Right renal cortex interstitium (tissue), 3 donors: ENCODE data around the gene C19orf73. TPM values are rescaled to one million over a fixed set of nuclear protein-coding genes. Genes with fewer than 3 reads are reported as not detected.
A peak's percentile ranks its signal among the peaks of the same experiment; 100 is the strongest.
"Not testable (repeated sequence)": the region's sequence is repeated elsewhere in the genome, so short reads cannot be mapped to it uniquely, and the experiment has no call there.

Experiments used
- DNase-seq, 3 donors: peaks; one replicate each; pipeline ENCODE4 v3.0.0-alpha.2; 2013; ENCODE audit warnings: low read depth in 3 of 3, low spot score in 2 of 3
- polyA plus RNA-seq, 3 donors: library from polyadenylated mRNA; unstranded; fragments of 120-200 nt; gene quantifications; one replicate each; pipeline ENCODE4 v1.2.1, GENCODE V29; 2013; ENCODE audit not compliant: insufficient read length in 3 of 3

The C19orf73 gene
- polyA plus RNA-seq, 3 donors: 0.39 to 0.80 (median 0.74) TPM

GRCh38 chr19:49125025-49125731 lies 6.2 kb upstream of the C19orf73 start:
- DNase-seq: no peak

GRCh38 chr19:49123285-49123684 lies 4.3 kb upstream of the C19orf73 start:
- not testable (repeated sequence) for DNase-seq

- DNase-seq: not testable (repeated sequence)
Measured at GRCh38 chr19:49121841-49122240, 2.9 kb upstream of the C19orf73 start.

- DNase-seq: no peak
Measured at GRCh38 chr19:49120868-49121267, 1.9 kb upstream of the C19orf73 start.

- DNase-seq: no peak
Measured at GRCh38 chr19:49120325-49120683, 1.4 kb upstream of the C19orf73 start.

- no peak for DNase-seq
Measured at GRCh38 chr19:49119411-49120324, 725 bp upstream of the C19orf73 start, which contains the start of gene PPFIA3. TSS of gene PPFIA3 (plus strand) at chr19:49119544. CDS start at chr19:49127874, 8,330 bp downstream.

GRCh38 chr19:49117677-49118564 lies 1.0 kb downstream of the C19orf73 start:
- no peak for DNase-seq

GRCh38 chr19:49116544-49116943 lies 2.4 kb downstream of the C19orf73 start:
- DNase-seq: no peak

- DNase-seq: peak in 1 of 3 donors; percentile 46
Measured at GRCh38 chr19:49114630-49115363, 4.1 kb downstream of the C19orf73 start.

- peak in 1 of 3 donors; percentile 52 for DNase-seq
Measured at GRCh38 chr19:49113762-49114629, 4.9 kb downstream of the C19orf73 start, which contains the start of gene LIN7B. TSS of gene LIN7B (plus strand) at chr19:49114370. CDS start at chr19:49114405, 35 bp downstream.

GRCh38 chr19:49111218-49111998 lies 7.5 kb downstream of the C19orf73 start:
- no peak for DNase-seq

GRCh38 chr19:49110567-49110966 lies 8.4 kb downstream of the C19orf73 start:
- DNase-seq: no peak

- no peak for DNase-seq
Measured at GRCh38 chr19:49109569-49110233, 9.2 kb downstream of the C19orf73 start.

GRCh38 chr19:49109051-49109450 lies 9.9 kb downstream of the C19orf73 start:
- no peak for DNase-seq

- DNase-seq: no peak
Measured at GRCh38 chr19:49107625-49108459, 11.1 kb downstream of the C19orf73 start.

- DNase-seq: no peak
Measured at GRCh38 chr19:49106648-49107135, 12.3 kb downstream of the C19orf73 start.
